GM21515 (cell line): Measurements from ENCODE around the gene MIPOL1.
"Not testable (repeated sequence)": the region's sequence is repeated elsewhere in the genome, so short reads cannot be mapped to it uniquely, and the experiment has no call there.

Experiments used
- ATAC-seq: cut with Tn5 transposase; IDR thresholded peaks from one replicate; pipeline ENCODE4 v1.9.1; 2021; ENCODE audit not compliant: unreplicated experiment

The MIPOL1 gene

GRCh38 chr14:37512173-37512572 lies 314.4 kb downstream of the MIPOL1 start:
- ATAC-seq, result no peak

DNA sequence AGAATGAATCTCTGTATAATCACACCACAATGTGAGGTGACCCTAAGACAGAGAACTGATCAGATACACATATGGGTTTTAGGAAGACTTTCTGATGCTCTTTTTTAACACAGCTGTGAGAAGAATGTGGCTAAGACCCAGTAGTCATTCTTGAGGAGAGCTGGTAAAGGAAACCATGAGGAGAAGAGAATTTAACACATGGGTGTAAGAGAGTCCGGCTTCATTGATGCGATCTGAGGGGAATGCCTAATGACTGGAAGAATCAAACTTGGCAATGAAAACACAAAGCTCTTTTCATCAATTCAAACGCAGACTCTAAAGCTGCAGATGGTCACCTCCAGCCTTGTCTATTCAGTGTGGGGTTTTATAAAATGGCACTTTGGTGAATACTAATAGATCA lies 318.0 kb downstream of the MIPOL1 start:
- ATAC-seq, result no peak

GRCh38 chr14:37526994-37527393 lies 329.3 kb downstream of the MIPOL1 start:
- no peak for ATAC-seq

DNA sequence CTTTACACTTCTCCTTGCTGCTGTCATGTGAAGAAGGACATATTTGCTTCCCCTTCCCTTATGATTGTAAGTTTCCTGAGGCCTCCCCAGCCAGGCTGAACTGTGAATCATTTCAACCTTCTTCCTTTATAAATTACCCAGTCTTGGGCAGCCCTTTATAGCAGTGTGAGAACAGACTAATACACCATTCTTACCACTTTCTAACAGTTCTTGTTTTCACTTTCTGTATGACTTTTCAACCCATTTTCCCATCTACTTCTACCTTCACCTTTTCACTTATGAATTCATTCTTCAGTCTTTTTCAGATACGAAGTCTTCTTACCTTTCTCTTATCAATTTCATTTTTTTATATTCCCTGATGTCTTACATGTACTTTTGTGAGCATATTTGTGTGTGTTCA lies 342.3 kb downstream of the MIPOL1 start:
- ATAC-seq, result no peak

DNA sequence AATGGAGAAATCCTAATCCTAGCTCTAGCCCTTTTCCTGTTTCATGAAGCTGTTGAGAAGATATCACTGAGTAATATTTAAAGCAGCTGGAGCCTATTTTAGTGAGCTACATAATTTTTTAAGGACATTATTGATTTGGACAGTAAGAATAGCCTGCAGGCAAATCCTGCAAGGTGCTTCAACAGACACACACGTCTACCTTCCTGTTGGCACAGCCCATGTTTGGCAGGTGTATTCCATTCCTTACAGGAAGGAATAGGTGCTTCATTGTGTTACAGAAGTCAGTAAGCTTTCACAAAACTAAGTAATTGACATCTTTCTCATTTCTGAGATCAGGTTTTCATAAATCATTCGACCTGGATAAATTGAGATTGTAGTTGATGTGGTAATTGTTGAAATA lies 346.7 kb downstream of the MIPOL1 start:
- no peak for ATAC-seq

DNA sequence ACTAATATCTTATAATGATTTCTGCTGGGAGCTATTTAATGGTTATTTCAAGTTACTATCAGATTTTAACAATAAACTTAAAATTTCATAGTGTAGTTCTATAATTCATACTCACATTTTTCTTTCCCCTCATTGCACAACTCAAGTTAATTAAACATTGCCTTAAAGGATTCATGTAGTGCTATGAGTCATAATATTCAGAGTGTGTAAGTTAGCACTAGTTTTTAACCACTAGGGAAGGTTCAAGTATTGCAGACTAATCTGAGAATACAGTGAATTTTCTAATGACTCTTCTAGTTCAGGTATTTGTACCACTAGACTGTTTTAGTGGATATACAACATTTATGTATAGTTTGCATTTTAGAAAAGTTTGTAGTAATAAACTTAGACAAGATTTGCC lies 347.4 kb downstream of the MIPOL1 start:
- no peak for ATAC-seq

- ATAC-seq, result no peak
Observed at GRCh38 chr14:37546621-37547447, 349.1 kb downstream of the MIPOL1 start.

GRCh38 chr14:37550511-37550910 lies 352.8 kb downstream of the MIPOL1 start:
- ATAC-seq, result no peak

DNA sequence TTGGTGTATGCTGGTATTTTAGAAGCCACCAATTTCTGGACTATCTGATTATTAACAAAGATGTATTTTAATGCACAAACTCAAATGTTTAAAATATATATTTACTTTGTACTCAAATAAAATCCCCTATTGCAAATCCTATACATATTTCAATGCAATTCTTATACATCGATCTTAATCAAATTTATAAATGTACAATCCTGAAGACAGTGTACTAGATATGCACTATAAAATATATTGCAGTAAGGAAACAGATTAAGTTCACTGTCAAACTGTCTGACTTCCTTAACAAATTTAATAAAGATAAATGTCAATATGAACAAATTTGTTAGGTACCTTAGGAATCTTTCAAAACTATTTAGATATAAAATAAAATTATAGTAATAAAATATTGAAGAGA lies 353.4 kb downstream of the MIPOL1 start:
- ATAC-seq, result no peak

DNA sequence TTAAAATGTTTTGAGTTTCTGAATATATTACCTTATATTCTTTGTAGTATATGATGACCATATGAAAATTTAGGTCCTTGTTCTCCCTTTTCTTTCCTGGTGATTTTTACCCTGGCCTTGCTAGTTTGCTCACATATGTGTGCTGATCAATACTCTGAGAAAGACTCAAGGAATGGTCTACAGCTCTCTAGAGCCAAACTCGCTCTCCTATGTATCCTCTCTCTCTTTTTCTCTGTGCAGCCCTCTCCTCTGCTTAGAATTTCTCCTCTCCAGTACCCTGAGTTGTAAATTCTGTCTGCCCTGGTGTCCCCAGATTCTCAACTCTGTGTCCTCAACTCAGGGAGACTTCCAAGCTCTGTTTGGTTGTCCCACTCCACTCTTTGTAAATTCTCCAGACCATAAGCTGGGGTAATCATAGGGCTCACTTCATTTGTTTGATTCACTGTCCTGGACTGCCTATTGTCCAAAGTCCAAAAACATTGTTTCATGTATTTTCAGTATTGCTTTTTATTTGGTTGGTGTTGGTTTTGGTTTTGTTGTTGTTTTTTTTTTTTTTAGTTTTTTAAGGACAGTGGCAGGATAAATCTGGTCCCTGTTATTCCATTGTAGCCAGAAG lies 356.3 kb downstream of the MIPOL1 start:
- ATAC-seq, result no peak

DNA sequence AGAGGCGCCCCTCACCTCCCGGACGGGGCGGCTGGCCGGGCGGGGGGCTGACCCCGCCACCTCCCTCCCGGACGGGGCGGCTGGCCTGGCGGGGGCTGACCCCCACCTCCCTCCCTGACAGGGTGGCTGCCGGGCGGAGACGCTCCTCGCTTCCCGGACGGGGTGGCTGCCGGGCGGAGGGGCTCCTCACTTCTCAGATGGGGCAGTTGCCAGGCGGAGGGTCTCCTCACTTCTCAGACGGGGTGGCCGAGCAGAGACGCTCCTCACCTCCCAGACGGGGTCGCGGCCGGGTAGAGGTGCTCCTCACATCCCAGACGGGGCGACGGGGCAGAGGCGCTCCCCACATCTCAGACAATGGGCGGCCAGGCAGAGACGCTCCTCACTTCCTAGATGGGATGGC lies 357.9 kb downstream of the MIPOL1 start:
- ATAC-seq, result not testable (repeated sequence)

DNA sequence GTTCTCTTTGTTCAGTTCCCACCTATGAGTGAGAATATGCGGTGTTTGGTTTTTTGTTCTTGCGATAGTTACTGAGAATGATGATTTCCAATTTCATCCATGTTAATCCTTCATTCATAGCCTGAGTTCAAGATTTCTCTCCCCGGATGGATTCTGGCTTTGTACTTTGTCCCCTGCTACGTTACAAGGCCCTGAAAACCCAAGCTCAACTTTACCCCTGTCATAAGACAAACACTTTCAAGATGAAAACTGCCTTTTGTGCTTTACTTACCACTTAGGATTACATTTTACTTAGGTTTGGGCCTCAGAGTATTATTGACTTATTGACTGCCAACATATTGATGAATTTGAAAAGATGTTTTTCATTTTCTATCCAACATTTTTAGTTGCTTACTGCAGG lies 361.0 kb downstream of the MIPOL1 start:
- no peak for ATAC-seq

- ATAC-seq, result no peak
Observed at GRCh38 chr14:37559386-37559785, 361.6 kb downstream of the MIPOL1 start.

DNA sequence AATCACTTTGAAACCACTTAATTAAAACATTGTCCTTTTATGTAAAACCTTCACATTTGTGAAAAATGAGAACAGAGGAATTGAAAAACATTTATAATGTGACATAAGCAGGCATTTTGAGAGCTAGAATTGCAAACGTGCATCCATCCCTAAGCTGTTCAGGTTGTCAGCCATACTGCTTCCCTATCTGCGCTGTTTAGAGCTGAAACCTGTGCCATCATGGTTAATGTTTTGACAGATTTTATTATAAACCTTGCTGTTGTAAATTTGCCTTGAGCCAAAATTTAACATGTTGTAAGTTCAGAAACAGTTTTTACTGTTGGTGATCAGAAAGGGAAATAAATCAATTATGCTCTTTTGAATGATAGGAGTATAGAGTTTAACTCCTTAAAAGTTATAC lies 365.5 kb downstream of the MIPOL1 start:
- ATAC-seq, result no peak

DNA sequence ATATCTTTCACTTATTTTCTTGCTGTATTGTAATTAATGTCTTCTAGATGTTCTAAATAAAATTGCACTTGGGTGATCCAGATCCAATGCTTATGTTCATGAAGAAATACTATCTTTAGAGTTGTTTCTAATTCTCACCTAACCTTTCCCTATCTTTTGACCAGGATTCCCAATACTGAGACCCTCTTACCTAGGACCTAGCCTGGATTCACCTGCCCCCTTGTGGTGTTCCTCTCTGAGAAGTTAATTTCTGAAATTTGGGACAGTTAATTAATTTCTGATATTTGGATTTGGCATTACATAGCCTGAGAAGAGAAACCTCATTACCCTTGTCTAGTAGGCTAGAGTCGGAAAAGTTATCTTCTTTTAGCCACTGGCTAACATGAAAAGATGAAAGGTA lies 367.8 kb downstream of the MIPOL1 start:
- no peak for ATAC-seq

GRCh38 chr14:37566811-37567371 lies 369.2 kb downstream of the MIPOL1 start:
- ATAC-seq, result no peak

GRCh38 chr14:37569729-37570128 lies 372.0 kb downstream of the MIPOL1 start:
- ATAC-seq, result no peak

DNA sequence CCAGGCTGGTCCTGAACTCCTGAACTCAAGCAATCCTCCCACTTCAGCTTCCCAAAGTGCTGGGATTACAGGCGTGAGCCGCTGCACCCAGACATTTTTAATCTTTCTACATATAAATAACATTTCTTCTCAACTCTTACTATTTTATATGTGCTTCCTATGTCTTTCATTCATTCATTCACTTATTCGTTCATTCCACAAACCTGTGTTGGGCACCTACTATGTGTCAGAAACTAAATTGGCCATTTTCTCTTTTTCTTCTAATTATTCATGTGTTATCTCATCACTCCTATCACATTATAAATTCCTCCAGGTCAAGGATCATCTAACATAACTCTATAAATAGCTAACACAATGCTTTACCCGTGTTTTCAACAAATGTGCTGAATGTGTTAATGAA lies 373.7 kb downstream of the MIPOL1 start:
- no peak for ATAC-seq

DNA sequence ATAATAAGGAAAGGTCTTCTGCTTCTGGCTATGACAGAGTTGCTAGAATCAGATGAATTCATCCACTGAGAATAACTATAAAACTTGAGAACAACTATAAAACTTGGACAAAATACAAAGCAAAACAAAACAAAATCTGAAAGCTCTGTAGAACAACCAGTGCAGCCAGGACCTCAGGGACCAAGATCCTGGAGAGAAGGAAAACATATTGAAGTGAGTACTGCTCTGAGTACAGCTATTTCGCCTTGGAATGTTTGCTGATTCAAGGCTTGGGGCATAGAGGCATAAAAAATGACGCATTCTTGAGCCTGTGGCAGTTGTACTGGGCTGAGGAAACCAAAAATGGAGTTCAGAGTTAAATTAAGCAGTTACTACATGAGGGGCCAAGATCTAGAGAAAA lies 375.6 kb downstream of the MIPOL1 start:
- no peak for ATAC-seq

DNA sequence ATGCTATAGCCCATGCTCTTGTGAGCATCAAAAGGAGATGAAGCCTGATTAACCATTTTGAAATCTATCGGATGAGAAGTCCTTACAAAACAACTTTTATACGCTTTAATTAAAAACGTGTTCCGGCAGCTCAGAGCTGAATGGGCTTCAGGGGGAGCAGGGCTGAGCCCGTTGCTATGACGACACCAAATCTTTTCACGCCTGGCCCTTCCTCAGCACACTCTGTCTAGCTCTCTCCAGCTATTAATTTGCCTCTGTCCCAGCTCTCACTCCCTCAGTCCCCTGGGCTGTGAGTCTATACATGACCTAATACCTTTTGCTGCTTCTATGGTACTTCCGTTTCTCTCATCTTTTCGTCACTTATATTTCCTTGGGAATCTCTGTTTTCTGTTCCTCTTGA lies 381.5 kb downstream of the MIPOL1 start:
- no peak for ATAC-seq

DNA sequence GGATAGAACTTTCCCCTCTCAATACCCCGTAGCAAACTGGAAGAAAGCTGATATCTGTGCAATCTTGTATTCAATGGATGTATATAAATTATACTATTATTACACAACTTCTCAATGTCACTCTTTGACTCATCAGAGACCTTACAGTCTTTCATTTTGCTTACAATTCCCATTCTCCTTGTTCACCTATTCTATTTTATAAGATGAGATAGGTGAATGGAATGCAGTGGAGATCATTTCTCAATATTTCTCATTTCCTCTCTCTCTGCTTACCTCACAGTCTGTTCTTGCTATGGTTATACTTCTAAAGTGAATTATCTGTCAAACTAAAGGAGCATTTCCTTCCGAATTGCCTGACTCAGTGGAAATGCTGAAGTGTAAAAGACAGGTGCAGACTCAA lies 382.4 kb downstream of the MIPOL1 start:
- no peak for ATAC-seq
